T-helper 17 cell (primary cell): ENCODE data around the gene AP5B1. TPM values are rescaled to one million over a fixed set of nuclear protein-coding genes. Genes with fewer than 3 reads are reported as not detected.

Experiments used
- ATAC-seq: fragments of 150-1000 bp; cut with Tn5 transposase; 2 replicates; pipeline ENCODE4 v1.10.0; 2021; ENCODE audit warnings: mild to moderate bottlenecking, moderate library complexity
- DNase-seq, 3 donors: peaks; one replicate each; pipeline versions ENCODE4 v3.0.0 to v3.0.0-alpha.2; 2020 to 2021
- H3K9me3 ChIP-seq: one replicate; pipeline ENCODE4 v1.7.0; 2013; ENCODE audit warnings: low read length, mild to moderate bottlenecking; ENCODE audit not compliant: control insufficient read depth, poor library complexity, severe bottlenecking
- H3K27ac Mint-ChIP-seq: one replicate; pipeline ENCODE4 v1.8.0; 2022; ENCODE audit warnings: mild to moderate bottlenecking, moderate library complexity, mixed read lengths
- H3K27me3 Mint-ChIP-seq: one replicate; pipeline ENCODE4 v1.8.0; 2022; ENCODE audit warnings: mixed read lengths
- H3K36me3 Mint-ChIP-seq: one replicate; pipeline ENCODE4 v1.8.0; 2022; ENCODE audit warnings: low read depth, mixed read lengths
- H3K4me1 Mint-ChIP-seq: one replicate; pipeline ENCODE4 v1.8.0; 2022; ENCODE audit warnings: mild to moderate bottlenecking, mixed read lengths
- H3K4me3 Mint-ChIP-seq: one replicate; pipeline ENCODE4 v1.8.0; 2022; ENCODE audit warnings: mild to moderate bottlenecking, moderate library complexity, mixed read lengths
- total RNA-seq, 4 donors: library from RNA in 2 of 4; stranded (reverse) in 2 of 4; gene quantifications; one replicate each; pipeline ENCODE4 v1.2.3 and lab custom pipeline; 2022 to 2026

The AP5B1 gene
- total RNA-seq, 2 donors from 2014 or later: 12.5 to 17.4 TPM

GRCh38 chr11:65793625-65794400 lies 13.0 kb upstream of the AP5B1 start:
- Mint-ChIP-seq H3K4me3 (no peak overlapping the region), H3K27ac (no peak overlapping the region), H3K36me3 (peaks cover under 1% of the 10 kb centered on the region), H3K4me1 (peaks cover 10% of the 10 kb centered on the region), H3K27me3 (peaks cover 39% of the 10 kb centered on the region)
- no peak for DNase-seq
- H3K9me3 ChIP-seq: no peaks in the 10 kb centered on the region
- no peak for ATAC-seq

DNA sequence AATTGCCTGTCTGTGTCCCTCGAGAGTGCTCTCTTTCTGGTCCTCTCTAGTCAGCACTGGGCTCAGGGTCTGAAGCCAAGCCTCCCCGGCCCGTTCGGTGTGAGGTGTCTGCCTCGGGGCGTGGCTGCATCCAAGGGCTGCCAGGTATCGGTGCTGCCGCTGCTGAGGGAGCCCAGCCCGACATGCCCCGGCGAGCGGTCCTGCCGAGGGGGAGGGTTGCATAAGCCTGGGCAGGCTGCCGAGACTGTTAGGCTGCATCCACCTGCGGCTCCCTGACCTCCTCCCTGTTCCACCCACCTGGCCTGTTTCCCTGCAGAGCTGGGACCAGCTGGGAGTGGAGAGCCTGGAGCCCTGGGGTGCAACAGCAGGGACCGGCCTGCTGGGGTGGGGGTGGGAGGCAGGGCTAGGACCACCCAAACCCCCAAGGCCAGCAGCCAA lies 12.4 kb upstream of the AP5B1 start:
- H3K4me3 Mint-ChIP-seq: no peak overlapping the region
- DNase-seq (no peak), ATAC-seq (no peak)
- no peaks in the 10 kb centered on the region for H3K36me3 Mint-ChIP-seq
- no peaks in the 10 kb centered on the region for H3K9me3 ChIP-seq
- H3K27me3 Mint-ChIP-seq: peaks cover 35% of the 10 kb centered on the region
- peaks cover 10% of the 10 kb centered on the region for H3K4me1 Mint-ChIP-seq
- H3K27ac Mint-ChIP-seq: no peak overlapping the region

DNA sequence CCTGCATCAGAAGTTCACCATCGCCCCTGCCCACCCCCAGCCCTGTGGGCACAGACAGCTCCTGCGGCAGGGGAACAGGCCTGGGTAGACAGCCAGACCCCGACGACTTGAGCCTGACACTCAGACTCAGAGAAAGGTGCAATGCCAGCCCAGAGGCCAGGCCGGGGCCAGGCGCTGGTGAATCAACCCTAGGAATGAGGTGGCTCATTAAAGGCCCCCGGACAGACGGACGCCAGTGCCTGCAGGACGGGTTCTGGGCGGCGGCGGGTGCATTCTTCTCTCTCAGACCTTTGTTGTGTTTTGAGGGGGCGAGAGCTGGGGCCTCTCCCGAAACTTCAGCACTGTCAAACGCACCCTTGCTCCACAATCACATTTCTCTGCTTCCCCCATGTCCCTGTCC lies 11.7 kb upstream of the AP5B1 start:
- H3K4me1 Mint-ChIP-seq: peaks cover 13% of the 10 kb centered on the region
- H3K4me3 Mint-ChIP-seq: no peak overlapping the region
- no peak overlapping the region for H3K27ac Mint-ChIP-seq
- no peak for DNase-seq
- no peaks in the 10 kb centered on the region for H3K36me3 Mint-ChIP-seq
- H3K9me3 ChIP-seq: no peaks in the 10 kb centered on the region
- H3K27me3 Mint-ChIP-seq: peaks cover 35% of the 10 kb centered on the region
- no peak for ATAC-seq

DNA sequence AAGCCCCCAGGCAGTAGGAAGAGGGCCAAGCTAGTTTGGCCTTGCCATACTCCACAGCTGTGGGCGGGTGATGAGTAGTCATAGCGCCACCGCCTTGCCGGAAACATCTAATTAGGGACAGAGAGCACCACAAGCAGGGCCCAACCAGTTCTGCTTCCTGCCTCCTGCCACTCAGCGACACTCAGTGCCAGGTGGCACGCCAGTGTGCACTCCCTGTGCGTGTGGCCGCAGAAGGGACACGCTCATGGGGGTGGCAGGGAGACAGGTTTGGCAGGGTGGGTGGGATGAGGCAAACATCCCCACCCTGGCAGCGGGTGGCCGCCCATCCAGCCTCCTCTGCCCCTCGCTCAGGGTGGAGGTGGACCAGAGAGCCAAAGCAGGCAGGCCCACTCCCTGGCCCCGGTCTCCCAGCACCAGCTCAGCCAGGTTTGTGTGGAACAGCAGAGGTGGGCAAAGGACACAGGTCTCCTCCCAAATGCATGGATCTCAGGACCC lies 11.0 kb upstream of the AP5B1 start:
- no peaks in the 10 kb centered on the region for H3K9me3 ChIP-seq
- Mint-ChIP-seq H3K4me1 (peaks cover 15% of the 10 kb centered on the region), H3K27ac (no peak overlapping the region), H3K36me3 (no peaks in the 10 kb centered on the region), H3K27me3 (peaks cover 28% of the 10 kb centered on the region), H3K4me3 (no peak overlapping the region)
- no peak for DNase-seq
- ATAC-seq: peak; percentile 85

DNA sequence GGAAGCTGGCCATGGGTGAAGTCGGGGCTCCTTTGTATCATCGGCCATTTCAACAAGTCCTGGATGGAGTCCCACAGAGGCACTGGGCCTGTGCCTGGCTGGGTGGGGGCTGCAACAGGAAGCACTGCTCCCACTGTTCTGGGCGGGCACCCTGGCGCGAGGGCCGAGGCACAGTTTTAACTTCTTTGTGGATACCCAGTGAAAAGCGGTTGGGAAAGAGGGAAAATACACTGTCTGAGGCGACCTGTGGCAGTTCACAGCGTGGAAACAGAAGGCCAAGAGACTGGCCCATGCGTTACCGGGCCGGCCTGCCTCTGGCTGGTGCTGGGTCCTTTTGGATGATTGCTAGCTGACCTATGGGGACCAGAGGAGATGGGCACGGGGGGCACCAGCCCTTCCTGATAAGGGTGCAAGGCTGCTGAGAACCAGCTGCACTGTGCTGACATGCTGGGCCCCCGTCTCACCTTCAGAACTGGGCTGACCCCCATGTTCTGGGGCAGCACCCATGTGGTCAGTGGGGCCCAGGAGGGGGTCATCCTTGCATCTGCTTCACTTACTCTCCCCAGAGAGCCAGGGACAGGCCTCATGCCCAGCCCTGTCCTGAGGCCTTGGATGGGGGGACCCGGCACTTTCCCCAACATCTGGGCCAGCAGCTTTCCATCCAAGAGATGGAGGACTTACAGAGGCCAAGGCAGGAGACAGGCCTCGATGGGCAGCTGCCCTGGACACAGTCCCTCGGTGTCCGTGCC lies 10.3 kb upstream of the AP5B1 start:
- Mint-ChIP-seq H3K4me1 (peaks cover 14% of the 10 kb centered on the region), H3K4me3 (no peak overlapping the region), H3K27ac (peak overlapping the region; percentile 72), H3K36me3 (no peaks in the 10 kb centered on the region), H3K27me3 (peaks cover 21% of the 10 kb centered on the region)
- ATAC-seq (no peak), DNase-seq (no peak)
- H3K9me3 ChIP-seq: no peaks in the 10 kb centered on the region

DNA sequence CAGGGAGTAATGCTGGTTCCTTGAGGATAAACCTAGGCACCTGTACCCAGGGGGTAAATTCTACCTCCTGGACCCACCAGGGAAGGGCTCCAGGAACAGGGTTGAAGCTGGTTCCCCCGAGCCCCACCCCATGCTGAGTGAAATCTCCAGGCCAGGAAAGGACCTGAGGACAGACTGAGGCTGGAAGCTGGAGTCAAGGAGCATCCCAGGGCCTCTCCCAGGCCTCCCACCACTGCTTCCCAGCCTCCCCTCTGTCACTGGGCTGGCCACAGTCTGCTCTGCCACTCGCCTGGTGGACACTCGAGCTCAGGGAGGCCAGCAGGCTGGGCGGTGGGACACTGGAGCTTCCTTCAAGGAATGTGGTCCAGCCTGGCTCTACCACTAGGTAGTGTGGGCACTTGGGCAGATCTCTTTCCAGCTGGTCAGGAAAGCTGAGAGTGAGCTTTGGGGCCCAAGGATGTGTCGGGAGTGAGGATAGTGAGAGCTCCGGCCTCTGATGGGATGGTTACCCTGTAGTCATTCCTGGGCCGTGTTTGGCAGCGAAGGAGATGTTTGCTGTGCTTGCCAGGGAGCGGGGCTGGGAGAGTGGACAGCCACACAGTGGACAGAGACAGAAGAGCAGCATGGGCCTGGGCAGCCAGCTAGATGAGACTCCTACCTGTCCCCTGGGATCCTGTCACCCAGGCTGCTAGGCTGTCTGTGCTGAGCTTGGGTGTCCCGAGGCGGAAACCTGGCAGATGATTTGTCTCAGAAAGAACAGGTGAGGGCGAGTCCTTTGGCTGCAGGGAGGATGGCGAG lies 9.5 kb upstream of the AP5B1 start:
- Mint-ChIP-seq H3K4me3 (peak overlapping the region; percentile 19), H3K27ac (peak overlapping the region; percentile 72)
- no peak for ATAC-seq

DNA sequence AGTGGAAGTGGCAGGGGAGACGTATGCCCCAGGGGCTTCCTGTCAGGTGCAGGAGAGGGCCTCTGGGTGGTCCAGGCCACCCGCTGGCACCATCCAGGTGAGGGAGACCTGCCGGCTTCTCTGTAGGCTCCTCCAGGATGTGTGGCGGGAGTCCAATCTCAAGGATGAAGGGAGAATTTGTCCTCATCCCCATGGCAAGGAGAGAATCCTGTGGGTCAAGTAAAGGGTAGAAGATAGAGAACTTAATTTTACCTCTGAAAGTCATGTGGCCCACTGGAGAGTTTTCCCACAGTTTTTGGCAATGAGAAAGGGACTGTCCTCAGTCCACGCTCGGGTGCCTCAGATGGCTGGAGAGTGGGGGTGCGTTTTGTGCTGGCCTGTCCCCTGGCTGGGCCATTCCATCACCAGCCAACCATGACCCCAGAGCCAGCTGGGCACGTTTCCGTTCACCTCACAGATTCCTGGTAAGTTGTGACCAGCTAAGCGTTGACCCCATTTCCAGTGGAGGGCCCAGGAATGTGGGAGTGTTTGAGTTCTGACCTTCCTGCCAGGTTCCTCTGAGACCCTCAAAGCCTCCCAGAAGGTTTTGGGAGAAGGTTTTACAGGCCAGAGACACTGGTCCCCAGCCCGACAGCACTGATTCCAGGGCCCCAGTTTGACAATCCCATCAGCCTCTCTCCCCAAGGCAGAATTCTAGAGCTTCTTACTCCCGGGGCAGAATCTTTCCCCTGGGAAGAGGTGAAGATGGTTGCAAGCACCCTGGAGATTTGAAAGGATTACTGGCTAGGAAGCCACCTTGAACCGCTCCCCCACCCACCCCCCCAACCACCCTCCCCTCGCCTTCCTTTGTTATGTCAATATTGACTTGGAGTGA lies 8.7 kb upstream of the AP5B1 start:
- ATAC-seq (no peak), DNase-seq (no peak)
- peaks cover 23% of the 10 kb centered on the region for H3K4me1 Mint-ChIP-seq
- H3K4me3 Mint-ChIP-seq: no peak overlapping the region
- no peaks in the 10 kb centered on the region for H3K9me3 ChIP-seq
- peaks cover 25% of the 10 kb centered on the region for H3K27me3 Mint-ChIP-seq
- no peaks in the 10 kb centered on the region for H3K36me3 Mint-ChIP-seq
- no peak overlapping the region for H3K27ac Mint-ChIP-seq

More for the DNA sequence above, 9.5 kb upstream of the AP5B1 start:
- DNase-seq: no peak
- Mint-ChIP-seq H3K36me3 (no peaks in the 10 kb centered on the region), H3K27me3 (peaks cover 25% of the 10 kb centered on the region), H3K4me1 (peaks cover 20% of the 10 kb centered on the region)
- H3K9me3 ChIP-seq: no peaks in the 10 kb centered on the region

DNA sequence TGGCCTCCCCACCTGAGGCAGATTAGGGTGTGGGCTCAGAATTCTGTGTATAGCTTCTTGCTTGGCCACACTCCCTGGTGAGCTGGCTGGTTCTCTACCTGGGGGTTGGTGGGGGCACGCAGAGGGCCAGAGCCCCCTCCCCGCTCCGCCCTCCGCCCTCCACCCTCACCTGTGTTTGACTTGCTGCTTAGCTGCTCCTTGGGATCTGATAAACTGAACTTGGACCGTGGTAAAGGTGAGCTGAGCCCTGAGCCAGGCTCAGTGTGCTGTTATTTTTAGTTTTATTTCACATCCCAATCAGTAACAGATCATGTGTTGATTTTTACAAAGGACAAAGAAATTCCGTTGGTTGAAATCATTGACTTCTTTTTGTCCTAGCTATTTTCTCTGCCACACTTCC lies 8.0 kb upstream of the AP5B1 start:
- H3K27me3 Mint-ChIP-seq: peaks cover 25% of the 10 kb centered on the region
- no peaks in the 10 kb centered on the region for H3K9me3 ChIP-seq
- DNase-seq (no peak), ATAC-seq (no peak)
- no peak overlapping the region for H3K4me3 Mint-ChIP-seq
- peaks cover 25% of the 10 kb centered on the region for H3K4me1 Mint-ChIP-seq
- no peaks in the 10 kb centered on the region for H3K36me3 Mint-ChIP-seq
- no peak overlapping the region for H3K27ac Mint-ChIP-seq

GRCh38 chr11:65787649-65788622 lies 7.2 kb upstream of the AP5B1 start:
- ATAC-seq: no peak
- Mint-ChIP-seq H3K27ac (no peak overlapping the region), H3K4me3 (peak overlapping the region; percentile 82), H3K27me3 (peaks cover 25% of the 10 kb centered on the region), H3K36me3 (no peaks in the 10 kb centered on the region), H3K4me1 (peaks cover 27% of the 10 kb centered on the region)
- H3K9me3 ChIP-seq: no peaks in the 10 kb centered on the region
- DNase-seq: no peak

- H3K9me3 ChIP-seq: no peaks in the 10 kb centered on the region
- H3K27me3 Mint-ChIP-seq: peaks cover 25% of the 10 kb centered on the region
- ATAC-seq: peak; percentile 12
- peaks cover 27% of the 10 kb centered on the region for H3K4me1 Mint-ChIP-seq
- DNase-seq: peak in 1 of 3 donors; percentile 18
- no peak within 1 kb of the TSS for H3K27ac Mint-ChIP-seq
- no peaks in the 10 kb centered on the region for H3K36me3 Mint-ChIP-seq
- peak within 1 kb of the TSS; percentile 85 for H3K4me3 Mint-ChIP-seq
These were observed 6.2 kb upstream of the AP5B1 start, which contains the start of gene OVOL1 for GRCh38 chr11:65786786-65787636. OVOL1 (plus strand) TSS chr11:65787063; CDS start chr11:65787374, 311 bp downstream.
